ENCODE data around the gene TADA1.

TADA1 gene

DNA sequence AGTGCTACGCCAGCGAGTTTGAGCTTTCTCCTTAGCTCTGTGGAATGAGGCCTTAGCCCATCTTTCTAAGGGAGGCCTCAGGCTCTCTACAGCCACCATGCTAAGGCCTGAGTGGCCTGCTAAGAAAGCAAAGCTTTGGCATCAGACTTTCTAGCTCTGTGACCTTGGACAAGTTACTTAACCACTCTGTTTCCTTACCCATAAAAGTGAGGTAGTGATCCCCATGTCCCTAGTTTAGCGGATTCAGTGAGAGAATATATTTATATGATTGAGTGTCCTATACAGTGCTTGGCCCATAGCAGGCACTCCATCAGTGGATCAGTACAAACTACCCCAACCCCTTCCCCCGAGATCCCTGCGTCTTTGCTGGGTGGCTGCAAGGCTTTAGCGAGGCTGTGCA, 32.7 kb downstream of the TADA1 start:
- Histone ChIP-seq H3K27ac (ENCODE audit: low read length) (no peak overlapping the region), H3K27me3 (ENCODE audit: low read depth, low read length) (no peaks in the 10 kb centered on the region), H3K36me3 (replicated peaks; ENCODE audit: low read depth, low read length) (peaks cover 69% of the 10 kb centered on the region), H3K4me3 (ENCODE audit: low read length) (no peak overlapping the region), H4K20me1 (ENCODE audit: insufficient read depth, low read length) (peaks cover 13% of the 10 kb centered on the region; the same call in 1 of the 2 replicates), H3K4me2 (ENCODE audit: low read length) (no peak overlapping the region), H3K9ac (ENCODE audit: low read length) (no peak overlapping the region), H3K79me2 (ENCODE audit: low read length) (peaks cover 84% of the 10 kb centered on the region), H3K9me3 (ENCODE audit: insufficient read depth, low read length) (no peaks in the 10 kb centered on the region), H2AFZ (ENCODE audit: low read depth, low read length) (no peak overlapping the region), H3K4me1 (ENCODE audit: low read length) (peaks cover 13% of the 10 kb centered on the region)
- no peak for TF ChIP-seq EZH2phosphoT487 (IDR thresholded peaks at IDR 0.05; ENCODE audit: low read depth)
- TF ChIP-seq, protein P1, sequence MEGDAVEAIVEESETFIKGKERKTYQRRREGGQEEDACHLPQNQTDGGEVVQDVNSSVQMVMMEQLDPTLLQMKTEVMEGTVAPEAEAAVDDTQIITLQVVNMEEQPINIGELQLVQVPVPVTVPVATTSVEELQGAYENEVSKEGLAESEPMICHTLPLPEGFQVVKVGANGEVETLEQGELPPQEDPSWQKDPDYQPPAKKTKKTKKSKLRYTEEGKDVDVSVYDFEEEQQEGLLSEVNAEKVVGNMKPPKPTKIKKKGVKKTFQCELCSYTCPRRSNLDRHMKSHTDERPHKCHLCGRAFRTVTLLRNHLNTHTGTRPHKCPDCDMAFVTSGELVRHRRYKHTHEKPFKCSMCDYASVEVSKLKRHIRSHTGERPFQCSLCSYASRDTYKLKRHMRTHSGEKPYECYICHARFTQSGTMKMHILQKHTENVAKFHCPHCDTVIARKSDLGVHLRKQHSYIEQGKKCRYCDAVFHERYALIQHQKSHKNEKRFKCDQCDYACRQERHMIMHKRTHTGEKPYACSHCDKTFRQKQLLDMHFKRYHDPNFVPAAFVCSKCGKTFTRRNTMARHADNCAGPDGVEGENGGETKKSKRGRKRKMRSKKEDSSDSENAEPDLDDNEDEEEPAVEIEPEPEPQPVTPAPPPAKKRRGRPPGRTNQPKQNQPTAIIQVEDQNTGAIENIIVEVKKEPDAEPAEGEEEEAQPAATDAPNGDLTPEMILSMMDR (IDR thresholded peaks at IDR 0.05; ENCODE audit: low read depth, low read length) = no peak

- Histone ChIP-seq H2AFZ (ENCODE audit: low read depth, low read length) (no peak overlapping the region), H3K4me2 (ENCODE audit: low read length) (peak overlapping the region; percentile 99), H3K4me1 (ENCODE audit: low read length) (peaks cover 15% of the 10 kb centered on the region), H3K27ac (ENCODE audit: low read length) (0 out of 2 replicates have a peak overlapping the region, but pooled peaks have one; percentile 28), H3K9me3 (ENCODE audit: insufficient read depth, low read length) (no peaks in the 10 kb centered on the region), H3K79me2 (ENCODE audit: low read length) (peaks cover 64% of the 10 kb centered on the region), H4K20me1 (ENCODE audit: insufficient read depth, low read length) (peaks cover 9% of the 10 kb centered on the region; the same call in 1 of the 2 replicates), H3K36me3 (replicated peaks; ENCODE audit: low read depth, low read length) (peaks cover 43% of the 10 kb centered on the region), H3K4me3 (ENCODE audit: low read length) (peak overlapping the region; percentile 98), H3K9ac (ENCODE audit: low read length) (peak overlapping the region; percentile 90), H3K27me3 (ENCODE audit: low read depth, low read length) (no peaks in the 10 kb centered on the region)
- TF ChIP-seq EZH2phosphoT487 (IDR thresholded peaks at IDR 0.05; ENCODE audit: low read depth) = no peak
- TF ChIP-seq, protein P1 (IDR thresholded peaks at IDR 0.05; ENCODE audit: low read depth, low read length) = no peak
Measured at GRCh38 chr1:166840309-166841274, 35.5 kb downstream of the TADA1 start.

DNA sequence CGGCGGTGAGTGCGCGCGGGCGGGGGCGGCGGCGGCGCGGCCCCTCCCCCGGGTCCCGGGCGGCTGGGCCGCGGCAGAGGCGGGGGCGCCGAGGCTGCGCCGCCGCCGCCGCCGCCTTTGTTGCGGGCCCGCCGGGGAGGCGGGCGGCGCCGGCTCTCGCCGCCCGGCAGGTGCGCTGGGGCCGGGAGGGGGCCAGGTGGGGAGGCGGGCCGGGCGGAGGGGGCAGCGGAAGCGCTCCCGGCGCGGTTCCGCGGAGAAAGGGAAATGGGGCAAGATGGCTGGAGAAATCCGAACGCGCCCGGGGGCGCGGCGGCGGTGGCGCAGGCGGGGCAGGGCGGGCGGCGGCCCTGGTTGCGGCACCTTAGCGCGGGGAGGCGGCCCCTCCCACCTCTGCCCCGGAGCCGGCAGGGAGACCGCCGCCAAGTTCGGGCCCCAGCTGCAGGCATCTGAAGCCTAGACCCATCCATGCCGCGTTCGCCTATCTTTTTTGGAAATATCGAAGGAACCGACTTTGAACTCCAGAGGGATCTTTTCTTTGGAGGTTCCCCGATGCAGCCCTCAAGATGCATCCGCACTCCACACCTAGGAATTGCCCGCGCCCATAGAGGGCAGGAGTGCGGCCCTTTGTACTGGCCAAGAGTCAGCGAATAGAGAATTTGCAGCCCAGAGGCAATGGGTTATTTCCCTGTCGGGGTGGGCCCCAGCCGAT, 36.3 kb downstream of the TADA1 start:
- H3K9me3 ChIP-seq (ENCODE audit: insufficient read depth, low read length) = no peaks in the 10 kb centered on the region
- peaks cover 38% of the 10 kb centered on the region for H3K36me3 ChIP-seq (replicated peaks; ENCODE audit: low read depth, low read length)
- H3K4me2 ChIP-seq (ENCODE audit: low read length) = peak overlapping the region; percentile 99
- H3K4me1 ChIP-seq (ENCODE audit: low read length) = peaks cover 15% of the 10 kb centered on the region
- H3K9ac ChIP-seq (ENCODE audit: low read length) = peak overlapping the region; percentile 92
- no peaks in the 10 kb centered on the region for H3K27me3 ChIP-seq (ENCODE audit: low read depth, low read length)
- peak overlapping the region; percentile 98 for H3K4me3 ChIP-seq (ENCODE audit: low read length)
- H3K27ac ChIP-seq (ENCODE audit: low read length) = peak overlapping the region; percentile 58; the same call in 1 of the 2 replicates
- H3K79me2 ChIP-seq (ENCODE audit: low read length) = peaks cover 60% of the 10 kb centered on the region
- peaks cover 9% of the 10 kb centered on the region; the same call in 1 of the 2 replicates for H4K20me1 ChIP-seq (ENCODE audit: insufficient read depth, low read length)
- peak overlapping the region; percentile 20; the same call in 1 of the 2 replicates for H2AFZ ChIP-seq (ENCODE audit: low read depth, low read length)
- no peak for TF ChIP-seq EZH2phosphoT487 (IDR thresholded peaks at IDR 0.05; ENCODE audit: low read depth)
- TF ChIP-seq, protein P1 (IDR thresholded peaks at IDR 0.05; ENCODE audit: low read depth, low read length) = peak; percentile 44

Measured in OCI-LY3 (cell line).